Measurements from ENCODE around the gene TRAF4.

GRCh38 chr17:28743243-28744103, at the start of gene TRAF4:
- TF ChIP-seq CTCF (IDR thresholded peaks at IDR 0.05) (peak in 2 of 3 experiments; percentile 4 to 60), POLR2A (IDR thresholded peaks at IDR 0.05) (peak; percentile 68)

Data from testis (tissue), 2 donors.